CD4-positive, CD25-positive, alpha-beta regulatory T cell (primary cell): ENCODE results near the gene CPS1. TPM values are rescaled to one million over a fixed set of nuclear protein-coding genes. Genes with fewer than 3 reads are reported as not detected.

Source experiments
- ATAC-seq, 2 donors: fragments of 150-1000 bp; cut with Tn5 transposase; one replicate each; pipeline ENCODE4 v1.10.0; 2021; ENCODE audit warnings: low read depth in 2 of 2, moderate number of reproducible peaks in 2 of 2, moderate library complexity in 1 of 2
- DNase-seq, 3 donors: peaks; one replicate each; pipeline versions ENCODE4 v3.0.0 to v3.0.0-alpha.2; 2012 to 2022; ENCODE audit warnings: mixed read lengths in 1 of 3
- H3K27ac ChIP-seq: one replicate; pipeline ENCODE4 v1.7.0; 2013; ENCODE audit warnings: mild to moderate bottlenecking, low read length; ENCODE audit not compliant: insufficient read depth, poor library complexity, severe bottlenecking
- H3K27me3 ChIP-seq: one replicate; pipeline ENCODE4 v1.7.0; 2013; ENCODE audit warnings: low read length; ENCODE audit not compliant: control insufficient read depth, insufficient read depth
- H3K36me3 ChIP-seq: one replicate; pipeline ENCODE4 v1.7.0; 2013; ENCODE audit warnings: mild to moderate bottlenecking, low read length, moderate library complexity; ENCODE audit not compliant: control insufficient read depth, insufficient read depth
- H3K4me1 ChIP-seq: 2 replicates; pipeline ENCODE4 v1.7.0; 2013; ENCODE audit warnings: mild to moderate bottlenecking, low read length; ENCODE audit not compliant: insufficient read depth, control insufficient read depth, poor library complexity, severe bottlenecking
- H3K4me3 ChIP-seq: one replicate; pipeline ENCODE4 v1.7.0; 2013; ENCODE audit warnings: low read depth, mild to moderate bottlenecking, low read length, moderate library complexity
- H3K9me3 ChIP-seq, 2 experiments: 1 replicate in 1 of 2; 2 replicates in 1 of 2; pipeline ENCODE4 v1.7.0; 2013; ENCODE audit warnings: low read length in 2 of 2, mild to moderate bottlenecking in 1 of 2, moderate library complexity in 1 of 2; ENCODE audit not compliant: control insufficient read depth in 2 of 2
- H3K27ac Mint-ChIP-seq, 3 donors: one replicate each; pipeline ENCODE4 v1.8.0; 2020 to 2022; ENCODE audit warnings: mild to moderate bottlenecking in 3 of 3, mixed read lengths in 3 of 3, moderate library complexity in 2 of 3
- H3K27me3 Mint-ChIP-seq: one replicate; pipeline ENCODE4 v1.8.0; 2022; ENCODE audit warnings: mild to moderate bottlenecking, mixed read lengths
- H3K36me3 Mint-ChIP-seq: one replicate; pipeline ENCODE4 v1.8.0; 2020; ENCODE audit warnings: mixed read lengths
- H3K4me1 Mint-ChIP-seq, 4 donors: one replicate each; pipeline ENCODE4 v1.8.0; 2020 to 2022; ENCODE audit warnings: mixed read lengths in 4 of 4, mild to moderate bottlenecking in 1 of 4
- H3K4me3 Mint-ChIP-seq, 4 donors: one replicate each; pipeline ENCODE4 v1.8.0; 2020 to 2022; ENCODE audit warnings: mild to moderate bottlenecking in 4 of 4, mixed read lengths in 4 of 4, moderate library complexity in 3 of 4
- H3K9me3 Mint-ChIP-seq, 7 donors: one replicate each; pipeline ENCODE4 v1.8.0; 2020 to 2022; ENCODE audit warnings: mixed read lengths in 7 of 7, mild to moderate bottlenecking in 3 of 7, moderate library complexity in 2 of 7
- polyA plus RNA-seq, 4 donors: library from polyadenylated mRNA; unstranded; fragments of 300-500 nt; fragmentation: Illumina TruSeq; gene quantifications; one replicate each; pipeline ENCODE4 v1.2.3, GENCODE V29; 2021
- total RNA-seq: library from RNA; stranded (reverse); gene quantifications from one replicate; pipeline ENCODE4 v1.2.3, GENCODE V29; 2022

Gene CPS1
- total RNA-seq (0.59 TPM), polyA plus RNA-seq (not detected)

DNA sequence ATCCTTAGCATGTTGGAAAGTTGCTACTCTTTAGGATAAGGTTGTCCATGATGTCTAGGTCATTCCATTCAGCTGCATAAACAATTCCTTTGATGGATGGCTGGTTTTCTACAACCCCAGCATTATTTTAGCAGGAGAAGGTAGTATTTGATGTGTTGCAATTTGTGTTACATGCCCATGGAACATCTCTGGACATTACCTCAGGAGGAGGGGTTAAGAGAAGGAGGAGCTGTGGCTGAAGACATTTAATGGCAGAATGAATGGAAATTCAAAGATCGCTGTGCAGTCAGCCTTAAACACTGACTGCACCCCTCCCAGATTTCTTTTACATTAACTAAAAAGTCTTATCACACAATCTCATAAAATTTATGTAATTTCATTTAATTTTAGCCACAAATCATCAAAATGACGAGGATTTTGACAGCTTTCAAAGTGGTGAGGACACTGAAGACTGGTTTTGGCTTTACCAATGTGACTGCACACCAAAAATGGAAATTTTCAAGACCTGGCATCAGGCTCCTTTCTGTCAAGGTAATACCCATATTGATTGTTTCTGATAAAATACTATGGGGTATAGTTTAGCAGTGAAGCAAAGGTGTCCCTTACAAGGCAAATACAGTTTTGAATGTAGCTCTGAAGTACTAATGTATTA lies at the start of gene CPS1:
TSS of gene CPS1 (plus strand) at position 271 of the 652 bp plus-strand sequence. CDS start at position 406, 135 bp downstream.
- Histone ChIP-seq H3K36me3 (no peaks in the 10 kb centered on the region), H3K4me1 (no peaks in the 10 kb centered on the region), H3K4me3 (no peak within 1 kb of the TSS), H3K9me3 (no peaks in the 10 kb centered on the region), H3K27ac (no peak within 1 kb of the TSS), H3K27me3 (no peaks in the 10 kb centered on the region)
- DNase-seq: no peak
- Mint-ChIP-seq H3K27ac (no peak within 1 kb of the TSS), H3K4me3 (no peak within 1 kb of the TSS), H3K27me3 (peaks cover 6% of the 10 kb centered on the region), H3K9me3 (no peaks in the 10 kb centered on the region), H3K36me3 (no peaks in the 10 kb centered on the region), H3K4me1 (no peaks in the 10 kb centered on the region)
- no peak for ATAC-seq

DNA sequence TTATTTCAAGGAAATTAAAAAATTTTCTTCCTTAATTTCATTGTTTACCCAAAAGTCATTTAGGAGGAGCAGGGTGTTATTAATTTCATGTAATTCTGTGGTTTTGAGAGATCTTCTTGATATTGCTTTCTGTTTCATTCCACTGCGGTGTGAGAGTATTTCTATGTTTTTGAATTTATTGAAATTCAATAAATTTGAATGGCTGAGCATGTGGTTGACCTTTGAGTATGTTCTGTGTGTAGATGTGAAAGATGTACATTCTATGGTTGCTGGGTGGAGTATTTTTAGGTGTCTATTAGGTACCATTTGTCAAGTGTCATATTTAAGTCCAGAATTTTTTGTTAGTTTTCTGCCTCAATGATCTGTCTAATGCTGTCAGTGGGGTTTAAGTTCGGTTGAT lies 40.5 kb upstream of the CPS1 start:
- Mint-ChIP-seq H3K4me3 (no peak overlapping the region), H3K27me3 (peaks cover 4% of the 10 kb centered on the region), H3K9me3 (peaks cover 0 to 18% (median 3%) of the 10 kb centered on the region in 7 donors), H3K4me1 (no peaks in the 10 kb centered on the region), H3K27ac (peak overlapping the region in 1 of 3 donors; percentile 52), H3K36me3 (no peaks in the 10 kb centered on the region)
- H3K4me1 ChIP-seq: no peaks in the 10 kb centered on the region
- no peak for ATAC-seq
- no peak overlapping the region for H3K27ac ChIP-seq
- no peaks in the 10 kb centered on the region for H3K36me3 ChIP-seq
- DNase-seq: no peak
- H3K27me3 ChIP-seq: peaks cover 1% of the 10 kb centered on the region
- H3K4me3 ChIP-seq: no peak overlapping the region
- H3K9me3 ChIP-seq: no peaks in the 10 kb centered on the region

- Mint-ChIP-seq H3K27ac (no peak overlapping the region), H3K9me3 (peaks cover 0 to 14% (median 2%) of the 10 kb centered on the region in 7 donors), H3K36me3 (no peaks in the 10 kb centered on the region), H3K4me3 (no peak overlapping the region), H3K27me3 (peaks cover 4% of the 10 kb centered on the region), H3K4me1 (no peaks in the 10 kb centered on the region)
- Histone ChIP-seq H3K27ac (no peak overlapping the region), H3K36me3 (no peaks in the 10 kb centered on the region), H3K4me3 (no peak overlapping the region), H3K4me1 (no peaks in the 10 kb centered on the region), H3K27me3 (peaks cover 1% of the 10 kb centered on the region), H3K9me3 (no peaks in the 10 kb centered on the region)
- DNase-seq (no peak), ATAC-seq (no peak)
Measured at GRCh38 chr2:210517264-210517663, 39.1 kb upstream of the CPS1 start.

GRCh38 chr2:210519594-210519993 lies 36.8 kb upstream of the CPS1 start:
- no peaks in the 10 kb centered on the region for H3K9me3 ChIP-seq
- ATAC-seq (no peak), DNase-seq (peak in 1 of 3 donors; percentile 27)
- H3K27me3 ChIP-seq: peaks cover 1% of the 10 kb centered on the region
- H3K27ac ChIP-seq: no peak overlapping the region
- Mint-ChIP-seq H3K27me3 (no peaks in the 10 kb centered on the region), H3K9me3 (peaks cover 0 to 13% (median 1%) of the 10 kb centered on the region in 7 donors), H3K4me1 (no peaks in the 10 kb centered on the region), H3K36me3 (no peaks in the 10 kb centered on the region), H3K27ac (no peak overlapping the region), H3K4me3 (no peak overlapping the region)
- no peak overlapping the region for H3K4me3 ChIP-seq
- H3K36me3 ChIP-seq: no peaks in the 10 kb centered on the region
- no peaks in the 10 kb centered on the region for H3K4me1 ChIP-seq

DNA sequence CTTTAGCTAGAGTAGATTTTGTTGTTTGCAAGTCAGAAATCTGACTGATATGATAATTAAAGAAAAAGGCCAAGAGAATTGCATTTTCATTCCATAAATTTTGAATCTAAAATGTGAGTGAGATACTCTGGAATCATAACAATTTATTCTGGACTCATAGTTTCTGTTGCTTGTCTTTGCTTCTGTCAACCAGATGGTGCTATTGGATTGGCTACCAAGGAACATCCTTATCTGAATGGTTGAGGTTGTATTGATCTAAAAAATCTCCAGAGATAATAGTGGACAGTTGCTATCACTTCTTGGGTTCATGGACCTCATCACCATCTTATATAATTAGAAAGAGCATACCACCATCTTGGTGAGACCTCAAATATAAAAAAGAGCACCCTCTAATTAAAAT lies 34.0 kb upstream of the CPS1 start:
- Histone ChIP-seq H3K4me1 (no peaks in the 10 kb centered on the region), H3K4me3 (no peak overlapping the region), H3K27ac (no peak overlapping the region), H3K9me3 (no peaks in the 10 kb centered on the region), H3K36me3 (no peaks in the 10 kb centered on the region), H3K27me3 (peaks cover 1% of the 10 kb centered on the region)
- Mint-ChIP-seq H3K4me1 (no peaks in the 10 kb centered on the region), H3K27me3 (peaks cover 9% of the 10 kb centered on the region), H3K9me3 (peaks cover 0 to 4% (median 0%) of the 10 kb centered on the region in 7 donors), H3K27ac (no peak overlapping the region), H3K36me3 (no peaks in the 10 kb centered on the region), H3K4me3 (no peak overlapping the region)
- DNase-seq (no peak), ATAC-seq (no peak)

DNA sequence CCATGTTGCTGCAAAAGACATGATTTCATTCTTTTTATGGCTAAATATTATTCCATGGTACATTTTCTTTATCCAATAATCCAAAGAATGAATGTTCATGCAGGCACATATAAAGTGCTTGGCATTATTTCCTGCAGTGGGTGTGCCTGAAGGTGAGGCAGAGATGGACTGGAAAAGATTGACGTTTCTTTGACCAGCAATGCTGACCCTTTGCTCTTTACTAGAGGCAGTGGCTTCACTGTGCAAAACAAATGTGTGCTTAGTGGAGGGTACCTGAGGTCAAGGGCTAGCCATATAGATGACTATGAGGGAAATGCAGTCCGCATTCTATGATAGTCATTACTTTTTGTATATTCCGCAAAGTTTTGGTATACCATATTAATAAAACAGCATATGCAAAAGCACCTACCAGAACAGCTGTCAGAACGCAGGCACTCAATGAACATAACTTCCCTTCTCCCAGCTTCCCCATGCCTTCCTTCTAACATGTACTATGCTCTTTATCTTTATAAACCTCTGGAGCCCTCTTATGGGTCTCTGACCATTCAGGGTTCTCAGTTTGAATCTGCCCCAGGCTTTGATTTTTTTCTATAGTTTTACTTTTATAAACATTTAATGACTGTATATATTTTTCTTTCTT lies 32.6 kb upstream of the CPS1 start:
- H3K27ac Mint-ChIP-seq: no peak overlapping the region
- H3K9me3 Mint-ChIP-seq: peaks cover 0 to 3% (median 0%) of the 10 kb centered on the region in 7 donors
- no peaks in the 10 kb centered on the region for H3K4me1 Mint-ChIP-seq
- Histone ChIP-seq H3K4me3 (no peak overlapping the region), H3K36me3 (no peaks in the 10 kb centered on the region), H3K4me1 (no peaks in the 10 kb centered on the region), H3K9me3 (no peaks in the 10 kb centered on the region), H3K27me3 (no peaks in the 10 kb centered on the region), H3K27ac (no peak overlapping the region)
- DNase-seq (no peak), ATAC-seq (no peak)
- no peak overlapping the region for H3K4me3 Mint-ChIP-seq
- H3K27me3 Mint-ChIP-seq: peaks cover 14% of the 10 kb centered on the region
- H3K36me3 Mint-ChIP-seq: no peaks in the 10 kb centered on the region

DNA sequence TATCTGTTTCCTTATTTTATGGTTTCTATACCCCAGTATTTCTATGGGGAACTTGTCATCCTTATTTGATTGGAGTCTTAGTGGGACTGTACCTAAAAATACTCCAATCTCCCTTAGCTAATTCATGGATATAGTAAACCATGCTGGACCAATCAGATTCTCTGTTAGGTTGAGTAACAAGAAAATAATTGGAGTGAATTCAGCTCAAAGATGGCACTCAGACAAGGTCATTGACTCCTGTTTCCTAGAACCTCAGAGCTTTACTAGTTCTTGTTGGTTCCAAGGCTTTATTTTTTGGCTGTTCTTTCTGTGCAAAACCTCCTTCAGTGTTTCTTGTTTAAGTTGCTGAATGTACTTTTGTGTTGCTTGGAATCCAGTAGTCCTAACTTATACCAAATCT lies 31.9 kb upstream of the CPS1 start:
- H3K36me3 ChIP-seq: no peaks in the 10 kb centered on the region
- ATAC-seq (no peak), DNase-seq (no peak)
- no peak overlapping the region for H3K4me3 ChIP-seq
- Mint-ChIP-seq H3K4me3 (no peak overlapping the region), H3K27me3 (peaks cover 14% of the 10 kb centered on the region), H3K36me3 (no peaks in the 10 kb centered on the region), H3K9me3 (peaks cover 0 to 3% (median 0%) of the 10 kb centered on the region in 7 donors), H3K27ac (no peak overlapping the region), H3K4me1 (no peaks in the 10 kb centered on the region)
- no peak overlapping the region for H3K27ac ChIP-seq
- H3K4me1 ChIP-seq: no peaks in the 10 kb centered on the region
- H3K9me3 ChIP-seq: no peaks in the 10 kb centered on the region
- H3K27me3 ChIP-seq: no peaks in the 10 kb centered on the region

DNA sequence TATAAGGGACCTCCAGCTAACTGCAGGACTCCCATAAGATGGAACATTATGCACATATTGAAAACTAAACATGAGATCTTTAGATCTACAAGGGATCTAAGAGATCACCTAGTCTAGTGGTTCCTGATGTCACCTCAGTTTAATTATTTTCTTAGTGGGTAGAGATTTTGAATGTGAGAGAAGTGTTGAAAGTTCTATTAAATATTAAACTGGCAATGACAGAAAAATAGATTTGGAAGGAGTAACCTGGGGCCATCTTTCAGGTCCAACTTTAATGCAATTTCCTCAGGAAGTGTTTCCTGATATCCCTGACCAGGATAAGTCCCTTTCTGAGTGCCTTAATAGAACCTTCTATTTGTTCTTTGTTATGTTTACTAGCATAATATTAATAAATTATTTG lies 29.1 kb upstream of the CPS1 start:
- Mint-ChIP-seq H3K27ac (no peak overlapping the region), H3K4me3 (no peak overlapping the region), H3K9me3 (peaks cover 0 to 2% (median 0%) of the 10 kb centered on the region in 7 donors), H3K27me3 (peaks cover 14% of the 10 kb centered on the region), H3K36me3 (no peaks in the 10 kb centered on the region), H3K4me1 (no peaks in the 10 kb centered on the region)
- no peak overlapping the region for H3K4me3 ChIP-seq
- H3K36me3 ChIP-seq: no peaks in the 10 kb centered on the region
- no peaks in the 10 kb centered on the region for H3K9me3 ChIP-seq
- H3K27ac ChIP-seq: no peak overlapping the region
- H3K27me3 ChIP-seq: no peaks in the 10 kb centered on the region
- H3K4me1 ChIP-seq: no peaks in the 10 kb centered on the region
- ATAC-seq (no peak), DNase-seq (no peak)
